HCEC 1CT (cell line): ENCODE data around the gene SLC13A2.

Experiments
- DNase-seq: peaks from one replicate; pipeline ENCODE4 v3.0.0-alpha.2; 2017

SLC13A2 gene

GRCh38 chr17:28494445-28495188 lies 21.2 kb downstream of the SLC13A2 start:
- peak; percentile 48 for DNase-seq

GRCh38 chr17:28495635-28496034 lies 22.2 kb downstream of the SLC13A2 start:
- DNase-seq = no peak

- no peak for DNase-seq
Observed at GRCh38 chr17:28497931-28498330, 24.5 kb downstream of the SLC13A2 start.

- no peak for DNase-seq
Observed at GRCh38 chr17:28498652-28499363, 25.4 kb downstream of the SLC13A2 start.

- no peak for DNase-seq
Observed at GRCh38 chr17:28499364-28499664, 25.9 kb downstream of the SLC13A2 start.

DNA sequence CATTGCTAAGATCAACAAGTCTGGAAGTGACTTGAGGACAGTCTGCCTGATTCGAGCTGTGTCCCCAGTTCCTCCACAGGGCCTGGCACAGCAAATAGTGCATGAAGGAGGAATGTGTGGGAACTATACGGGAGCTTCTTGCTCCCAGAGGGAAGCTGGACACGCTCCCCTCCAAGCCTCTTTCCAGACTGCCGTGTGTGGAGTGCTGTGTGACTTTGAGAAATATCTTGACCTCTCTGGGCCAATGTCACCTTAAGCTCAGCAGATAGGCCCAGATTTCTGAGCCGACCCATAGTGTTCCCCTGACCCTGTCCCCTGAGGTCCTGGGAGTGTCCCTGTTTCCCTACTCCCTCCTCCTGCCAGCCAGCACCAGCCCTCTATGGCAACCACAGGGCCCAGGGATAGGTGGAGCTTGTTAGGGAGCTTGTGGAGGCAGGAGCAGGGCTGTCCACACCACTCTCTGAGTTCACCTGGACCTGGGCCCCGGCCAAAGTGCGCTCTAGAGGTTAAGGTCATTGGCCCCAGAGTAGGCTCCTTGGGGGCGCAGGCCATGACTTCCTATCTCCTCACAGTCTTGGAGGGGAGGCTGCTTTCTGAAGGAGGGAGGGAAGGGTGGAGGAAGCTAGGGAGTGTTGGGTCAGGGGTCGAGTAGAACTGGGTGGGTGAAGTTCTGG lies 26.4 kb downstream of the SLC13A2 start:
- no peak for DNase-seq

DNA sequence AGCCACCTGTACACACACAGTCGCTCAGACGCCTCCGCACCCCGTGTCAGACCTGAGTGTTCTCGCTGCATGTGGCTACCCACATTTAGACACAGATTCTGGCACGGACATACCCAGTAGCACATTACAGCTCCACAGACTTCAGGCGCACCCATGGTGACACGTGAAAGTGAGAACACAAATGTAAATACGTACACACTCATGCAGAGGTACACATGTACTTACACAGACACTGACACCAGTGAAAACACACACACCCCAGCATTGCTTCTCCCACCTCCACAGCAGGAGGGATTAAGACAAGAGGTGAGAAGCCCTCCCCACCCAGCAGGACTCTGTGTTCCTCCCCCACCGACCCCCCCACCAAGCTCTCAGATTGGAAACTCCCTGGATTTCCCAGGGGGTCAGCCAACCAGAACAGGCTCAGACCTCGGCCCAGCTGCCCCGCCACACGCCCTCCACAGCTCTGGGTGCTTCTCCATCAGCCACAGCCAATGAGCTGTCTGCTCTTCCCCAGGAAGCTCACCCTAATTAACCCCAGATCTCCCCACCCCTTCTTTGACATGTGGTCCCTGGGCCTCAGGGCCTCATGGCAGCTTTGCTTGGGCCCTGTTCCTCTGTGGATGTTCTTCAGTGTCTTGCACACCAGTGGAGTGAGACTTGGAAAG lies 27.4 kb downstream of the SLC13A2 start:
- DNase-seq = no peak

DNA sequence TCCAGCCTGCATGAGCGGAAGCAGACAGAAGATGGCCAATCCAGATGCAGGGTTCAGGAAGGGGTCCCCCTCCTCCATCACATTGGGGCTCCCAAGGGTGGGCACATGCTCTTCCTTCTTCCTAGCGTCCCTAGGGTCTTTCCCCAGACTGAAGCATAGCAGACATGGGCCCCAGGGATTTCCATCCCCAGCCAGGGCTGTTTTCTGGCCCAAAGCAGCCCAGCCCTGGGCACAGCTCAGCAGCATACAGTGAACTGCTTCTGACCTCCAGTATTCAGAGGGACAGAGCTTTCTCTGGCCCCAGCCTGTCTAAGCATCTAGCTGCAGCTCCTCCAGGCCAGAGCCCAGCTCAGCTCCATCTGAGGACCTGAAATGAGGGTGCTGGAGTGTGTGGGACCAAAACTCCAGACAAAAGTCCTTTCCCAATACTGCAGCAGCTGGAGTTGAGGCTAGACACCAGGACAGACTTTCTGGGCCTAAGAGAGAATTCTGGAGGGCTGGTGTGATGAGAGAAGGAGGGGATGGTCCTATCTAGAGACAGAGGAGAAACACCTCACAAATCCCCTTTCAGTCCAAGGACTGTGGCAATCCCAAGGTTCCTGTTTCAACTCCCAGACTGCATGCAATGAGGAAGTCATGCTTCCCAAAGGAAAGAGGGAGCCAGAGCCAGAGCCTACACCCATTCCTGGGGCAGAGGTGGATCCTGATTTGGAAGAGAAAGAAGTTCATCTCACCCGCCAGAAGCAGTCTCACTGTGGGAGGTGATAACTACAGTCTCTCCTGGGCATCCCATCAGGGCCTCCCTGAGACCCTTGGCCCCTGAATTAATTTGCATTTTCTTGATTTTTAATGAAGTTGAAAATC lies 28.2 kb downstream of the SLC13A2 start:
- no peak for DNase-seq

DNA sequence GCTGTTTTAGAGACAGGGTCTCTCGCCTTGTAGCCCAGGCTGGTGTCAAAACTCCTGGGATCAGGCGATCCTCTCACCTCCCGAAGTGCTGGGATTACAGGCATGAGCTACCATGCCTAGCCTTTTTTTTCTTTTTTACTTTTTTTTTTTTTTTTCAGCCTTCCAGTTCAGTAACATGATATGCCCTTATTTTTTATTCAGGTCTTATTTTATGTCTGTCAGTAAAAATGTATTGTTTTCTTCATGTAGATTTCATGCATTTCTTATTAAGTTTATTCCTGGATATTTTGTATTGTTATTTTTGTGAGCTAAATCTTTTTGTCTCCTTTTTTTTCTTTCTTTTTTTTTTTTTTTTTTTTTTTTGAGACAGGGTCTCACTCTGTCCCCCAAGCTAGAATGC lies 30.0 kb downstream of the SLC13A2 start:
- no peak for DNase-seq

DNA sequence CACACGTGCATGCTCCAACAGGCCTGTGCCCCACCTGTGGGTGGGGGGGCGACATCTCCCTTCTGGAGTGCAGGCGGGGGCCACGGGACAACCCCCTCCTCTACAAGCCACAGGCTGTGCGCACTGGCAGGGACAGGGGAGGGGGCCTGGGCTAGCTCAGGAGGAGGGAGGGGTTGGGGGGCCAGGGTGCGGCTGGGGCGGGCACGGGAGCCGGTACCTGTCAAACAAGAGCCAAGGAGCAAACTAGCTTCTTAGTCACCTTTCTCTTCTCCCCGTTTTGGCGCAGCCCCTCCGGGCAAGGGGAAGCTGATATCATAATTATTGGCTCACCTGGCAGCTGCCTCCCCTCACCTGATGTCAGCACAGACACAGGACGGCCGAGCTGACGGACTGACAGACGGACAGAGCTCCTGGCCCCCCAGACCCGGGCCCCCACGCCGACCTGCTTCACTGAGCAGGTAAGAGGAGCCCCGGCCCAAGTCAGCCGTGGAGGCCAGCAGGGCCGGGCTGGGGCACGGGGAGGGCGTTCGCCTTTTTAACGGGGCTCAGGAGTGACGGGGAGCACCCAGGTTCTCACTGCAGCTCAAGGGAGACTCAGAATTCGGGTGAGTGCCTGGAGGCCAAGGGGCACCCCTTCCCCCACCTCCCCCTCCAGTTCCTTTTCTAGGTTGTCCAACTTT lies 32.7 kb downstream of the SLC13A2 start, which contains the start of gene FOXN1:
FOXN1 (plus strand) TSS at position 363 of the 680 bp plus-strand sequence. CDS start 17,622 bp downstream, outside the sequence.
- no peak for DNase-seq

DNA sequence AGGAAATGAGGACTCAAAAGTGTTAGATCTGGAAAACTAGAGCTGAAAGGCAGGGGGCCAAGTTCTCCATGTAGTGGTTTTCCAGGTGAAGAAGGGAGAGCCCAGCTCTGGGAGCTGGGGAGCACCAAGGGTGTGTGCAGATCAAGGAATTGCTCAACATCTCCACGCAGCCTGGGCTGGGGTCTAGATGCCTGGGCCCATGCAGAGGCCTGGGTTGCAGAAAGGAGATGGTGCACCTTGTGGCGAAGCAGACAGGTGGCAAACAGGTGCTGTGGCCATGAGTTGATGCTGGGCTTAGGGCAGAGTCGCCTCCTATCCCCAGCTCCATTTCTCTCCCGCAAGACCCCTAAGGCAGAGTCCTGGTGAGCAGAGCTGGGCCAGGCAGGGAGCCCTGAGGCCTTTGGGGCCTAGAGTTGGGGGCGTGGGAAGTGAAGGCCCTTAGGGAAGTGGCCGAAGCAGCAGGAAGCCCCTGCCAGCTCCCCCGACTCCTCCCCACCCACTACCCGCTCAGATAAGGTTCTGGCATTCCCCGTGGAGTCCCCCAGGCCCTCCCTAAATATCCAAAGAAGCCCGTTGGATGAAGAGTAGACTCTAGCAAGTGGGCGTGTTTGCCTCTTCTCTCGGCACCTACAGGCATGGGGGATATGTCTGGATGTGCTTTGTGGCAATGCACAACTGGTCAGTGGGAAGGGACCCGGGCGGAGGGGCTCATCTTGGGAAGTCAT lies 33.5 kb downstream of the SLC13A2 start:
- DNase-seq = no peak

DNA sequence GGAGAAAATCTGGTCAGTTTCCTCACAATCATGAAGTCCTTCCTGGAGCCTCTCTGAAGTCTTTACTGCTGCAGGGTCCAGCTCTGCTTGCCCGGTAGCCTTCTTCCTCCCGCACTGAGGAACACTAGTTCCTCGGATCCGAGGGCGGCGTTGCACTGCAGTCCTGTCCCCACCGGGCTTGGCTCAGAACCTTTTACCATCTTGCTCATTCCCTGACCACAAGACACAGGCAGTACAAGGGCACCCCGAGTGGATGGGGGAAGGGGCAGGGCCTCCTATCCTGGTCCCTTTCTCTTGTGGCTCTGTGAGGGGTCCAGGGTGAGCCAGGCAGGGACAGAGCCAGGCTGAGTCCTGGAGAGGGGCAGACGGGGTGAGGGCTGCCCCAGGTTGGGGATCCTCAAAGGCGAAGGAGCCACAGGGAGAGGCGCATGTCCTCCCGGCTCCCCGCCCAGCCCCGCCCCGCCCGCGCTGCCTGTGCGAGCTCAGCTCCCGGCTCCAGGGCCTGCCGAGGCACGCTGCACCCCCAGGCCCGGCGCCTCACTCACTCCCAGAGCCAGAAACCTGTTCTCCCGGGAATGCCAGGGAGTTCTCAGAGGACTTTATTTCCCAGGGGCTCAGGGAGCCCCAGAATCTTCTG lies 34.2 kb downstream of the SLC13A2 start:
- no peak for DNase-seq

- DNase-seq = no peak
Observed at GRCh38 chr17:28508211-28508724, 34.8 kb downstream of the SLC13A2 start.

- DNase-seq = no peak
Observed at GRCh38 chr17:28509789-28510188, 36.3 kb downstream of the SLC13A2 start.

GRCh38 chr17:28511858-28512461 lies 38.5 kb downstream of the SLC13A2 start:
- no peak for DNase-seq

DNA sequence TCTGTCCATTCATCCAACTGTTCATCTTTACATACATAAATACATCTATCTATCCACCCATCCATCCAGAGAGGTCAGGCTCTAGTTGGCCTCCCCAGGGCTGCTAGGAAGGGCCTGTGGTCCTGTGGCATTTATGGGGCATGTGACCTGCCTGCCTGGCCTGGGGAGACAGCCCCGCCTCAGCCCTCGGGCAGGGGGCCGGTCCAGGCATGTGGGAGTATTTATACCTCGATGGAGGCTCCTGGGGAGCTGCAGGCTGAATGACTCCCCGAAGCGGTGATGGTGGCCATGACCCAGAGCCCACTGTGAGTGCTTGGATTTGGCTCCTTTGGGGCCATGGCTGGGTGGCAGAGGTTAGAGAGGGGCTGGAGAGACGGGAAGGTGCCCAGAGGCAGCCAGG lies 40.0 kb downstream of the SLC13A2 start:
- DNase-seq = no peak

DNA sequence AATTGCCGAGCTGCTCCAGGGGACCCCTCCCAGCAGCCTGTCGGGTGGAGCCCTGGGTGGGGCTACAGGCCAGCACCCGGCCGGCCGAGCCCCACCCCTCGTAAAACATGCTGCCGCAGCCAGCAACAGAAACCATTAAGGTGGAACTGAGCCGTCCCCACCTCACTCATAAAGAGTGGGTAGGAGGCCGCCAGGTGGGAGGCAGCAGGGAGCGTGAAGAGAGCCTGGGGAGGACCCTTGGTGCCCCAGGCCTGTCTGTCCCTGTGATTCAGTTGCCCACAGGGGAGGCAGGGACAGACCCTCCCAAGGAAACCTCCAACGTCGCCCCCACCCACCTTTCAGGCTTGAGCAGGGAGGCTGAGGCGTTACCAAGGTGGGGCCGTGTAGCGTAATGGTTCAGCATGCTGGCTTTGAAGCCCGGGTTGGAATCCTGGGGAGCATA lies 41.1 kb downstream of the SLC13A2 start:
- no peak for DNase-seq

DNA sequence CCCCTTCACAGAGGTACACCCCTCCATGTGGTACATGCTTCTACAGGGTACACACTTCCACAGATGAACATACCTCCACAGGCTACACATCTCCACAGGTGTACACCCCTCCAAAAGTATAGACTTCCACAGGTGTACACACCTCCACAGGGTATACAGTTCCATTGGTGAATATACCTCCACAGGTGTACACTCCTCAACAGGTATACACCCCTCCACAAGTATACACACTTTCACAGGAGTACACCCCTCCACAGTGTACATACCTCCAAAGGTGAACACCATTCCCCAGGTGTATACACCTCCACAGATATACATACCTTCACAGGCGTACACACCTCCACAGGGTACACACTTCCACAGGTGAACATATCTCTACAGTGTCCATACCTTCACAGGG lies 42.1 kb downstream of the SLC13A2 start:
- no peak for DNase-seq

GRCh38 chr17:28518132-28518531 lies 44.7 kb downstream of the SLC13A2 start:
- DNase-seq = no peak

DNA sequence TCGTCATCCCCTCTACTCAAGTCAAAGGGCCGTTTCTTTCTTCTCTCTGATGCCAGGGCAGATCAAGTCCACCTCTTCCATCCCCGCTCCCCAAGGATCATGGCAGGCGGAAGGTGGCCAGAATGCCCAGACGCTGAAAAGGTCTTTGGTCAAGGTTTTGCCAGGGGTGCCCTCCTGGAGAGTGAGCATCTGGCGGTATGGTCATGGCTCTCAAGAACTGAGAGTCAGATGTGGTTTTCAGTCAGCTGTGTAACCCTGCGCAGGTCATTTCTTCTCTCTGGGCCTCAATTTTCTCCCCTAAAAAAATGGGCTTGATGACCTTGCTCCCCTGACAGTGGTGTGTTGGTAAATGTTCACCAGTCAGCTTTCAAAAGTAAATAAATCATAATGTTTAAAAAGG lies 45.1 kb downstream of the SLC13A2 start:
- no peak for DNase-seq
